WTC11 (cell line): Measurements from ENCODE around the gene BUD13. TPM values are rescaled to one million over a fixed set of nuclear protein-coding genes. Genes with fewer than 3 reads are reported as not detected.

ENCODE experiments used
- ATAC-seq: fragments of 200-7000 bp; cut with Tn5 transposase; 2 replicates; pipeline ENCODE4 v1.10.0; 2021; ENCODE audit warnings: mild to moderate bottlenecking, moderate library complexity
- CTCF ChIA-PET: fragments of 300-600 bp; sonication (Branson Sonifier 250); formaldehyde crosslinking; loops from one replicate; lab custom pipeline; 2021; ENCODE audit warnings: antibody characterized with exemption; lab: Charles Lee
- POLR2A ChIA-PET: fragments of 350-600 bp; sonication (Branson Sonifier 250); formaldehyde crosslinking; loops from one replicate; lab custom pipeline; 2021; ENCODE audit warnings: antibody characterized with exemption; lab: Charles Lee
- DNase-seq: peaks from one replicate; pipeline ENCODE4 v3.0.0; 2021; ENCODE audit warnings: low spot score
- H3K27ac Mint-ChIP-seq: 2 replicates; pipeline ENCODE4 v1.8.0; 2021; ENCODE audit warnings: mixed read lengths
- H3K27me3 Mint-ChIP-seq: 2 replicates; pipeline ENCODE4 v1.8.0; 2021; ENCODE audit warnings: low read depth, mild to moderate bottlenecking, moderate library complexity, mixed read lengths
- H3K36me3 Mint-ChIP-seq: 2 replicates; pipeline ENCODE4 v1.8.0; 2021; ENCODE audit warnings: mixed read lengths
- H3K4me1 Mint-ChIP-seq: 2 replicates; pipeline ENCODE4 v1.8.0; 2022; ENCODE audit warnings: mixed read lengths
- H3K4me3 Mint-ChIP-seq: 2 replicates; pipeline ENCODE4 v1.8.0; 2021; ENCODE audit warnings: mild to moderate bottlenecking, moderate library complexity, mixed read lengths
- H3K9me3 Mint-ChIP-seq: 2 replicates; pipeline ENCODE4 v1.8.0; 2021; ENCODE audit warnings: mixed read lengths
- AR ChIP-seq: fragments of 250-450 bp; sonication (Bioruptor Pico); IDR thresholded peaks from 2 replicates; pipeline ENCODE4 v1.9.0; 2021; ENCODE audit warnings: mild to moderate bottlenecking
- ARID4B ChIP-seq: sonication (generic); formaldehyde crosslinking; IDR thresholded peaks from 2 replicates; pipeline ENCODE4 v1.8.0; 2023; ENCODE audit warnings: missing genetic modification reagents, mild to moderate bottlenecking, borderline replicate concordance
- ATF2 ChIP-seq: sonication (generic); formaldehyde crosslinking; IDR thresholded peaks from 2 replicates; pipeline ENCODE4 v1.8.1; 2022; ENCODE audit warnings: low read depth, missing genetic modification reagents, borderline replicate concordance
- E2F5 ChIP-seq: sonication (generic); formaldehyde crosslinking; IDR thresholded peaks from 2 replicates; pipeline ENCODE4 v1.8.1; 2022; ENCODE audit warnings: mild to moderate bottlenecking, moderate library complexity, missing genetic modification reagents
- EMX1 ChIP-seq: fragments of 250-450 bp; sonication (Bioruptor Pico); IDR thresholded peaks from 2 replicates; pipeline ENCODE4 v1.8.0; 2021; ENCODE audit warnings: mild to moderate bottlenecking
- ETV6 ChIP-seq: sonication (generic); formaldehyde crosslinking; IDR thresholded peaks from 2 replicates; pipeline ENCODE4 v1.8.1; 2022; ENCODE audit warnings: mild to moderate bottlenecking, missing genetic modification reagents
- IRF1 ChIP-seq: sonication (generic); formaldehyde crosslinking; IDR thresholded peaks from 2 replicates; pipeline ENCODE4 v1.8.0; 2023; ENCODE audit warnings: missing genetic modification reagents
- JUN ChIP-seq: sonication (generic); formaldehyde crosslinking; IDR thresholded peaks from 2 replicates; pipeline ENCODE4 v1.8.0; 2023; ENCODE audit warnings: mild to moderate bottlenecking, missing genetic modification reagents
- MLX ChIP-seq: sonication (generic); formaldehyde crosslinking; IDR thresholded peaks from 2 replicates; pipeline ENCODE4 v1.8.1; 2023; ENCODE audit warnings: mild to moderate bottlenecking, missing genetic modification reagents, moderate library complexity
- NFATC4 ChIP-seq: fragments of 250-450 bp; sonication (Bioruptor Pico); IDR thresholded peaks from 2 replicates; pipeline ENCODE4 v1.9.0; 2021; ENCODE audit warnings: mild to moderate bottlenecking
- NFYB ChIP-seq: sonication (generic); formaldehyde crosslinking; conservative IDR thresholded peaks from 2 replicates; pipeline ENCODE4 v1.8.0; 2022; ENCODE audit warnings: low read depth, missing genetic modification reagents
- NR2C2 ChIP-seq: sonication (generic); formaldehyde crosslinking; IDR thresholded peaks from 2 replicates; pipeline ENCODE4 v1.8.0; 2022; ENCODE audit warnings: mild to moderate bottlenecking, missing genetic modification reagents
- SOX15 ChIP-seq: fragments of 250-450 bp; sonication (Bioruptor Pico); IDR thresholded peaks from 2 replicates; pipeline ENCODE4 v1.9.0; 2021; ENCODE audit warnings: mild to moderate bottlenecking
- SP1 ChIP-seq: sonication (generic); formaldehyde crosslinking; conservative IDR thresholded peaks from 2 replicates; pipeline ENCODE4 v1.8.1; 2022; ENCODE audit warnings: missing genetic modification reagents
- TEAD4 ChIP-seq: sonication (generic); formaldehyde crosslinking; IDR thresholded peaks from 2 replicates; pipeline ENCODE4 v1.8.0; 2022; ENCODE audit warnings: mild to moderate bottlenecking, missing genetic modification reagents
- TP53 ChIP-seq: sonication (generic); formaldehyde crosslinking; IDR thresholded peaks from 2 replicates; pipeline ENCODE4 v1.8.1; 2023; ENCODE audit warnings: mild to moderate bottlenecking, missing genetic modification reagents
- ZNF396 ChIP-seq: fragments of 250-450 bp; sonication (Bioruptor Pico); IDR thresholded peaks from 2 replicates; pipeline ENCODE4 v1.8.0; 2021; ENCODE audit warnings: mild to moderate bottlenecking, moderate library complexity, borderline replicate concordance
- ZNF423 ChIP-seq: fragments of 250-450 bp; sonication (Bioruptor Pico); IDR thresholded peaks from 2 replicates; pipeline ENCODE4 v2.1.2; 2022; ENCODE audit warnings: mild to moderate bottlenecking, moderate library complexity
- ZNF512 ChIP-seq: sonication (generic); formaldehyde crosslinking; IDR thresholded peaks from 2 replicates; pipeline ENCODE4 v1.8.1; 2022; ENCODE audit warnings: missing genetic modification reagents, borderline replicate concordance
- total RNA-seq: library from RNA; stranded (reverse); gene quantifications from 3 replicates; pipeline ENCODE4 v1.2.3, GENCODE V29; 2021

Gene BUD13
- total RNA-seq, 1 experiment from 2014 or later = 20.7 TPM

- POLR2A ChIA-PET = no interaction called here
- no peaks in the 10 kb centered on the region for H3K4me1 Mint-ChIP-seq
- H3K27ac Mint-ChIP-seq = no peak overlapping the region
- no peaks in the 10 kb centered on the region for H3K36me3 Mint-ChIP-seq
- H3K9me3 Mint-ChIP-seq = no peaks in the 10 kb centered on the region
- DNase-seq (no peak), ATAC-seq (no peak)
- no peak overlapping the region for H3K4me3 Mint-ChIP-seq
- TF ChIP-seq MLX (CRISPR knock-in tag) (no peak), SP1 (CRISPR knock-in tag) (no peak), AR (no peak), NFYB (CRISPR knock-in tag) (no peak), NR2C2 (CRISPR knock-in tag) (no peak), ZNF423 (CRISPR knock-in tag) (no peak), TEAD4 (CRISPR knock-in tag) (no peak), ATF2 (CRISPR knock-in tag) (no peak), TP53 (CRISPR knock-in tag) (no peak), E2F5 (no peak), ETV6 (CRISPR knock-in tag) (no peak), EMX1 (CRISPR knock-in tag) (no peak), ARID4B (no peak), SOX15 (CRISPR knock-in tag) (no peak), JUN (CRISPR knock-in tag) (no peak), NFATC4 (no peak), ZNF512 (CRISPR knock-in tag) (no peak), ZNF396 (CRISPR knock-in tag) (no peak), IRF1 (CRISPR knock-in tag) (no peak)
- CTCF ChIA-PET = interaction anchor here (1.0 kb wide), 1 partner anchor 16 kb away, joined by 3 read pairs; the partner anchor contains the start of gene APOA5
- H3K27me3 Mint-ChIP-seq = no peaks in the 10 kb centered on the region; the same call in 1 of the 2 replicates
Measured at GRCh38 chr11:116807601-116808261, 34.9 kb upstream of the BUD13 start.
